GM12872 (cell line): Measurements from ENCODE around the gene SLC1A3.

Experiments used
- CTCF ChIP-seq: IDR thresholded peaks from 3 replicates; pipeline ENCODE4 v1.5.1; 2011; ENCODE audit warnings: low read depth, mild to moderate bottlenecking, low read length, moderate library complexity; ENCODE audit not compliant: insufficient read depth

SLC1A3 gene

GRCh38 chr5:36726767-36727166 lies 120.4 kb downstream of the SLC1A3 start:
- TF ChIP-seq CTCF, result no peak

- peak; percentile 70 for TF ChIP-seq CTCF
Measured at GRCh38 chr5:36728697-36729543, 122.5 kb downstream of the SLC1A3 start.

GRCh38 chr5:36730537-36731216 lies 124.3 kb downstream of the SLC1A3 start:
- TF ChIP-seq CTCF, result no peak

GRCh38 chr5:36733183-36733582 lies 126.8 kb downstream of the SLC1A3 start:
- no peak for TF ChIP-seq CTCF

GRCh38 chr5:36734422-36734821 lies 128.0 kb downstream of the SLC1A3 start:
- TF ChIP-seq CTCF, result peak; percentile 25; the same call in 1 of the 3 replicates

- TF ChIP-seq CTCF, result no peak
Measured at GRCh38 chr5:36735891-36736290, 129.5 kb downstream of the SLC1A3 start.
